Measurements from ENCODE around the gene RLN1. TPM values are rescaled to one million over a fixed set of nuclear protein-coding genes. Genes with fewer than 3 reads are reported as not detected.
"Not testable (repeated sequence)": the region's sequence is repeated elsewhere in the genome, so short reads cannot be mapped to it uniquely, and the experiment has no call there.

Gene RLN1
- total RNA-seq, 2 donors from 2014 or later: 0.70 TPM; not detected in 1

DNA sequence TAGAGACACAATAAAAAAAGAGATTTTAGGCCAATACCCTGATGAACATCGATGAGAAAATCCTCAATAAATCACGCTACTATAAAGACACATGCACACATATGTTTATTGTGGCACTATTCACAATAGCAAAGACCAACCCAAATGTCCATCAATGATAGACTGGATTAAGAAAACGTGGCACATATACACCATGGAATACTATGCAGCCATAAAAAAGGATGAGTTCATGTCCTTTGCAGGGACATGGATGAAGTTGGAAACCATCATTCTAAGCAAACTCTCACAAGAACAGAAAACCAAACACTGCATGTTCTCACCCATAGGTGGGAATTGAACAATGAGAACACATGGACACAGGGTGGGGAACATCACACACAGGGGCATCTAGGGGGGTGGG is 8.4 kb downstream of the RLN1 start:
- DNase-seq; intact Hi-C loops (cut with DNase I, micrococcal nuclease); ATAC-seq: not testable (repeated sequence)

GRCh38 chr9:5326893-5327548 is 12.7 kb downstream of the RLN1 start:
- intact Hi-C loops (cut with DNase I, micrococcal nuclease): no loop called here
- ATAC-seq (no peak), DNase-seq (peak in 1 of 2 donors; percentile 5)

DNA sequence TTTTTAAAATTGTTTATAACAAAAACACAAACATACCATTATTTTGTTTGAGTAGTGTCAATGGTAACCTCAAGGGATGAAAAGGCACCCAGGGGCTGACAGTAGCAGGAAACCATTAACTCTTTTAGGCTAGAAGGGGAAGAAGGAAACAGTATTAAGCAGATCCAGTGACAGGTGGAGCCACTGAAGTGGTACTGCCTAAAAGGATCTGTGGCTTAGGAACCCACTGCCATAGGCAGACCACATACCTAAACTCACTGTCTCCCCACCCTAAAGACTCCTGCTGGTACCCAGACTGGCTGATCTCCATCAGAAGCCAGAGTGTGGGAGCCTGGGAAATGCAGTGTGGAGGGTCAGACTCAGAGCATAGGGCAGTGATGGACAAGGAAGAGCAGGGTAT is 13.5 kb downstream of the RLN1 start:
- intact Hi-C loops (cut with DNase I, micrococcal nuclease): no loop called here
- no peak for DNase-seq
- ATAC-seq: no peak

DNA sequence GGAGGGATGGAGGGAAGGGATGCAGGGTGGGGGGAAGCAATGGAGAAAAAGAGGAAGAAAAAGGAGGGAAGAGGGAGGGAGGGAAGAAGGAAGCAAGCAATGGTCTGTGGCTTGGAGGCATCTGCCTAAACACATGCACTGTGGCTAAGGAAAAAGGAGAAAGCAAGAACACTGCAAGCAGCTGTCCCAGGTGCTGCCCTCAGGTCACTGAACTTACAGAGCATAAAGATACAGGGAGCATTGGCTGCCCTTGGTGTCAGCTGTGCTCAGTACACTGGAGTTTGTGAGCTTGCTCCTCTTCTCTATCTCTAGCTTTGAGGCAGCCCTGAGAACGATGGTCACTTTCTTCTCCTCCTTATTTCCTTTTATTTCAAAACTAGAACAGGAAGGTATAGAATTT is 18.1 kb downstream of the RLN1 start:
- ATAC-seq; intact Hi-C loops (cut with DNase I, micrococcal nuclease): not testable (repeated sequence)

DNA sequence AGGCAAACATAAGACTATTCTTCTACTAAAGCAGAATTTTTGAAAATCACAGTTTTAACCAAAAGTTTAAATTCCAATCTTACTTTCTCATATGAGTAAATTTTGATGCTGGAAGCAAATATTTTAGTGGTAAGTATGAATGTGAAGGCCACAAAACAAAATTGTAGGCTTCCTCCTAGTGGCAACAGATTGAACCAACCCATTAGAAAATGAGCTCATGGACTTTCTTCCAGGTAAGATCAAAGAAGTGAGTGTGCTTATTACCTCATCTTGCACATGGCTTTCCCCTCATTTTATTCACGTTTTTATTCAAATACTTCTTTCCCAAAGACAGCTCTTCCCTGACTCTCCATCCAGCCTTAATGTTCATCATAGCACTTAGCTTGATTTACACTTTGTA is 18.6 kb downstream of the RLN1 start:
- ATAC-seq: no peak
- DNase-seq: no peak
- intact Hi-C loops (cut with DNase I, micrococcal nuclease): no loop called here

More for the DNA sequence above, 18.1 kb downstream of the RLN1 start:
- DNase-seq: not testable (repeated sequence)

GRCh38 chr9:5316406-5316805 is 23.3 kb downstream of the RLN1 start:
- intact Hi-C loops (cut with DNase I, micrococcal nuclease); ATAC-seq: not testable (repeated sequence)

DNA sequence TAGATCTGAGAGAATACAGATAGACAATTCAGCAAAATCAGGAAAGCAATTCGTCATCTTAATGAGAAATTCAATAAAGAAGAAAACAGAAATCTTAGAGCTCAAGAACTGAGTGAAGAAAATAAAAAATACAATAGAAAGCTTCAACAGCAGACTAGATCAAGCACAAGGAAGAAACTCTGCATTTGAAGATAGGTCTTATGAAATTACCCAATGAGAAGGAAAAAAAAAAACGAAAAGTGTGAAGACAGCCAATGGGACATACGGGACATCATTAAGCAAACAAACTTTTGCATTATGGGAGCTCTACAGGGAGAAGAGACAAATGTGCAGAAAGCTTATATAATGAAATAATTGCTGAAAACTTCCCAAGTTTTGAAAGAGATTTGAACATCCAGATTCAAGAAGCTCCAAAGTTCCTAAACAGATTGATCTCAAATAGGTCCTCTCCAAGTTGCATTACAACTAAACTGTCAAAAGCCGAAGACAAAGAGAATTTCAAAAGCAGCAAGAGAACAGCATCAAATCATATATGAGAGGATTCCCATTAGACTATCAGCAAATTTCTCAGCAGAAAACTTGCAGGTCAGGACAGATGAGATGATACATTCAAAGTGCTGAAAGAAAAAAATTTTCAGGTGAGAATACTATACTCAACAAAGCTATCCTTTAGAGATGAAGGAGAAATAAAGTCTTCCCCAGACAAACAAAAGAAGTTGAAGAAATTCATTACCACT is 24.3 kb downstream of the RLN1 start:
- ATAC-seq (no peak), DNase-seq (no peak)
- intact Hi-C loops (cut with DNase I, micrococcal nuclease): no loop called here

More at GRCh38 chr9:5316406-5316805, 23.3 kb downstream of the RLN1 start:
- not testable (repeated sequence) for DNase-seq

DNA sequence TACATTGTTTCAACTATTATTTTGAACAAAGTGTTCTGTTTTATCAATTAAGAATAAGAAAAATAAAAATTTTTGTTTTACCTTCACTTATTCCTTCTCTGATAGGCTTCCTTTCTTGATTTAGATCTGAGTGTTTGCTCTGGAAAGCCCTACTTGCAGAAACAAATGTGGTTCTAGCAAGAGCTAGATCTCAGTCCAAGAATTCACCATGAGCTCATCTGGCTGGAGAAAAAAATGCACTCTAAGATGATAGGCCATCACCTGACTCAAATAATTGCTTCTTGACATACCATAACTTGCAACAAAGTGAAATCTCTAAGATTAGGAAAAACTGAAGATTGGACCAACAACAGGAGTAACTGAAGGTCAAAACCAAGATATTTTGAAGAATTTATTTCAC is 28.8 kb downstream of the RLN1 start:
- ATAC-seq (no peak), DNase-seq (no peak)
- intact Hi-C loops (cut with DNase I, micrococcal nuclease): no loop called here

- DNase-seq: no peak
- ATAC-seq: no peak
- intact Hi-C loops (cut with DNase I, micrococcal nuclease): no loop called here
Observed at GRCh38 chr9:5305741-5306140, 33.9 kb downstream of the RLN1 start.

DNA sequence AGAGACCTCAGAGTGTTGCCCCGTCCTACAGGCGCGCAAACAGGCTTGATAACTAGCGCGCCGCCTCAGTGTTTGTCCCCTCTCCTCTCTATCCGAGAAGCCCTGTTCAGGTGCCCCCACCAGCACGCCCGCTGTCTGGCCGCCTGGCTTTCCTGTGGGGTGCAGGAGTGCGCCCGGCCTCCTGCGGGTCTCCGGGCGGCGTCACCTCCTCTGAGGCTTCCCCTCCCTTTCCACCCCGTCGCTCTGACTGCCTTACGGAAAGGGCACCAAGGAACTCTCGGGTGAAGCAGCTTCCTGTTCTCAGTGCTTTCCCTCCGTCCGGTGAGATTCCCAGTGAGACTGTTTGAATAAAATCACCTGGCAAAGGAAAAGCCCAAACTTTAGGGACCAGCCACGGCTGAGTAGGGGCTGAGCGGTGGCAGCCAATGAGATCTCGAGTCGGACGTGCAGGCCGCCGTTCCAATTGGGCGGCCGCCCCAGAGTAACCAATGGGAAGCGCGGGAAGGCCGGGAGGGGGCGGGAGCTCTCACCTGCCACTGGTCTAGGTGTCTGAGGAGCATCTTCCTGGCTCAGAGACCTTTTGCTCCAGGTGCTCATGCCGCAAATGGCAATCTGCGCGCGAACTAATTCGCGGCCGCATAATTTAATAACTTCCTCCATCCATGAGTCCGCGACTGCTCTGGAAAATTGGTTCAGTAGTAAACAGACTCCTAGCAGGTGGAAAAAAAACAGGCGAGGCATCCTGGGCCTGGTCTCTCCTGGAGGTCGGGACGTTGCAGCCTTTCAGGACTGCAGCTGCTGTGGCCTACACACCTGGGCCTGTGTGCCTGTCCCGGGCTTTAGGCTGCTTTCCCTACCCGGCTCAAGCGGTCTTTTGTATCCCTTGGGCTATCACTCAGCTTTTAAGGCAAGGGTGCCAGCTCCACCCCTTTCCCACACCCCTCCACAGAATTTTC is 35.6 kb downstream of the RLN1 start, which contains the start of gene RLN2:
Gene RLN2, minus strand, starts transcription at position 877 of the 956 bp plus-strand sequence. Its CDS starts 136 bp downstream, at position 741.
- DNase-seq: peak in 1 of 2 donors; percentile 15
- ATAC-seq: peak; percentile 100
- intact Hi-C loops (cut with DNase I, micrococcal nuclease): not testable (repeated sequence)

DNA sequence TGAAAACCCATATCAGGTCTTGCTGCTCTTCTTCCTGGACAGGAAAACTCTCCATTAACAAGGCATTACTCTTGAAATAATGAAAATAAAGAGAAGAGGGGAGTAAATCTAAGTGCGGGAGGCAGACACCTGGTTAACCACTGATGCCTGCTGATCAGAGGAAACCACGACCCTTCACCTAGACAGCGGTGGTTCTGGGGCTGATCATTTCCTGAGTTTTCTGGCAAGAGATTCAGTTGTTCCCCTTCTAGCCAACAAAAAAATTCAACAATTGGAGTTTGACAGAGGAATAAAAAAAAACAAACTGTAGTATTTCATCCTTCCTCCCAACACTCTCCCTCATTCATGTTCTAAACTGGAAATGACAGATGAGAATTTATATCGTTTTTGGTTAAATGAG is 38.1 kb downstream of the RLN1 start:
- DNase-seq (no peak), ATAC-seq (no peak)
- intact Hi-C loops (cut with DNase I, micrococcal nuclease): no loop called here

GRCh38 chr9:5292141-5292540 is 47.5 kb downstream of the RLN1 start:
- no peak for DNase-seq
- intact Hi-C loops (cut with DNase I, micrococcal nuclease): no loop called here
- no peak for ATAC-seq

DNA sequence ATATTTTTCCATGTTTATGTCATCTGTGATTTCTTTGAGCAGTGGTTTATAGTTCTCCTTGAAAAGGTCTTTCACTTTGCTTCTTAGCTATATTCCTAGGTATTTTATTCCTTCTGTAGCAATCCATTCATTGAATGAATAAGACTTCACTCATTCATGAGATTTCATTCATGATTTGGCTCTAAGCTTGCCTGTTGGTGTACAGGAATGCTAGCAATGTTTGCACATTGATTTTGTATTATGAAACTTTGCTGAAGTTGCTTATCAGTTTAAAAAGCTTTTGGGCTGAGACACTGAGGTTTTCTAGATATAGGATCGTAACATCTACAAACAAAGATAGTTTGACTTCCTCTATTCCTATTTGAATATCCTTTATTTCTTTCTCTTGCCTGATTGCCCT is 51.1 kb downstream of the RLN1 start:
- DNase-seq (no peak), ATAC-seq (no peak)
- intact Hi-C loops (cut with DNase I, micrococcal nuclease): no loop called here

- DNase-seq (no peak), ATAC-seq (no peak)
- intact Hi-C loops (cut with DNase I, micrococcal nuclease): no loop called here
Observed at GRCh38 chr9:5286262-5286661, 53.4 kb downstream of the RLN1 start.

Other genes starting within 250 kb of the RLN1 start
- not detected for gene INSL6, start 154.2 kb downstream of the RLN1 start, total RNA-seq
- not detected for gene INSL4, start 108.5 kb downstream of the RLN1 start, total RNA-seq
- under 1 TPM in 1 of 2 donors, not detected in 1; 0.28 TPM for gene RLN2, start 35.2 kb downstream of the RLN1 start, total RNA-seq
- 10 to 100 TPM; 50.9 to 86.3 TPM for gene PLGRKT, start 98.0 kb upstream of the RLN1 start, total RNA-seq
- 1 to 10 TPM; 1.7 to 3.2 TPM for gene CD274, start 110.7 kb upstream of the RLN1 start, total RNA-seq
- gene PDCD1LG2, start 170.7 kb upstream of the RLN1 start, total RNA-seq: 1 to 10 TPM in 1 of 2 donors, under 1 TPM in 1; 0.31 to 1.1 TPM